K562 (cell line): Measurements from ENCODE around the gene NMT1. TPM values are rescaled to one million over a fixed set of nuclear protein-coding genes. Genes with fewer than 3 reads are reported as not detected.
A peak's percentile ranks its signal among the peaks of the same experiment; 100 is the strongest.

ENCODE experiments used
- ATAC-seq: fragments of 200-7000 bp; cut with Tn5 transposase; 3 replicates; pipeline ENCODE4 v1.9.1; 2020; ENCODE audit warnings: moderate library complexity
- BruUV-seq: library from RNA; stranded (reverse); fragments of 400-500 nt; replicated peaks from 2 replicates; lab custom pipeline; 2021; lab: Mats Ljungman, UMichigan
- CTCF ChIA-PET: fragments of 300-600 bp; formaldehyde crosslinking; extraction: SDS; loops from one replicate; lab custom pipeline; 2021; ENCODE audit warnings: low intra/inter-chr PET ratio; lab: Yijun Ruan, JAX
- POLR2A ChIA-PET: fragments of 300-600, 350-650 bp; sonication (Branson Sonifier 250); formaldehyde crosslinking; extraction: SDS; loops from one replicate; lab custom pipeline; 2021; ENCODE audit warnings: antibody characterized with exemption, inconsistent platforms; lab: Yijun Ruan, JAX
- DNase-seq, 4 experiments: peaks; one replicate each; pipeline versions ENCODE4 v3.0.0 to v3.0.0-alpha.2; 2011 to 2018; ENCODE audit warnings: low spot score in 3 of 4, mixed read lengths in 3 of 4; ENCODE audit errors: extremely low read depth in 1 of 4
- FAIRE-seq: peaks from 2 replicates; lab custom pipeline; 2011; peaks lifted over from hg19 to GRCh38; lab: Jason Lieb, UNC
- H2AFZ ChIP-seq: 2 replicates; pipeline ENCODE4 v1.6.0; 2011; ENCODE audit warnings: low read depth, low read length, control low read depth, inconsistent platforms
- H3K27ac ChIP-seq: fragments of 200-600 bp; 3 replicates; pipeline ENCODE4 v1.8.0; 2011; ENCODE audit warnings: low read depth, mild to moderate bottlenecking, control low read depth, inconsistent platforms, low read length, moderate library complexity, mixed read lengths; ENCODE audit errors: extremely low read depth
- H3K27me3 ChIP-seq, 2 experiments: fragments of 300-600 bp in 1 of 2; 2 replicates in 1 of 2; 3 replicates in 1 of 2; pipeline versions ENCODE4 v1.6.0 to v1.8.0; 2011; ENCODE audit warnings: inconsistent platforms in 2 of 2, low read length in 2 of 2, mild to moderate bottlenecking in 1 of 2, mixed read lengths in 1 of 2, moderate library complexity in 1 of 2; ENCODE audit not compliant: control insufficient read depth in 2 of 2, insufficient read depth in 2 of 2
- H3K36me3 ChIP-seq: fragments of 300-600 bp; 3 replicates; pipeline ENCODE4 v1.8.0; 2011; ENCODE audit warnings: mild to moderate bottlenecking, low read length, inconsistent platforms; ENCODE audit not compliant: control insufficient read depth, insufficient read depth
- H3K4me1 ChIP-seq, 2 experiments: fragments of 200-600 bp in 1 of 2; replicated peaks in 1 of 2; 2 replicates in 1 of 2; 3 replicates in 1 of 2; pipeline versions ENCODE4 v1.5.1 to v1.8.0; 2011; ENCODE audit warnings: inconsistent platforms in 2 of 2, low read length in 2 of 2, mild to moderate bottlenecking in 1 of 2, mixed read lengths in 1 of 2, moderate library complexity in 1 of 2; ENCODE audit not compliant: control insufficient read depth in 2 of 2, insufficient read depth in 2 of 2
- H3K4me2 ChIP-seq: 2 replicates; pipeline ENCODE4 v1.6.1; 2011; ENCODE audit warnings: low read length, control low read depth, inconsistent platforms, mixed read lengths; ENCODE audit not compliant: insufficient read depth
- H3K4me3 ChIP-seq: fragments of 200-600 bp; sonication (generic), shearing (Covaris generic); 2 replicates; pipeline ENCODE4 v1.5.1; 2016; ENCODE audit warnings: control low read depth, inconsistent platforms
- H3K79me2 ChIP-seq: fragments of 200-600 bp; 3 replicates; pipeline ENCODE4 v1.8.0; 2011; ENCODE audit warnings: low read length, inconsistent platforms; ENCODE audit not compliant: control insufficient read depth, insufficient read depth
- H3K9ac ChIP-seq, 2 experiments: 2 replicates each; pipeline versions ENCODE4 v1.6.0 to v1.6.1; 2011; ENCODE audit warnings: low read depth in 2 of 2, low read length in 2 of 2, control low read depth in 1 of 2, inconsistent platforms in 1 of 2, mild to moderate bottlenecking in 1 of 2, mixed read lengths in 1 of 2; ENCODE audit not compliant: insufficient read depth in 1 of 2
- H3K9me1 ChIP-seq: one replicate; pipeline ENCODE4 v1.6.0; 2011; ENCODE audit warnings: inconsistent platforms, mild to moderate bottlenecking, low read length, moderate library complexity; ENCODE audit not compliant: control insufficient read depth, insufficient read depth
- H3K9me3 ChIP-seq: replicated peaks from 2 replicates; pipeline ENCODE4 v1.5.1; 2011; ENCODE audit warnings: low read depth, low read length, inconsistent platforms; ENCODE audit not compliant: control insufficient read depth, insufficient read depth
- H4K20me1 ChIP-seq: replicated peaks from 2 replicates; pipeline ENCODE4 v1.6.1; 2011; ENCODE audit warnings: low read length, inconsistent platforms, mixed read lengths; ENCODE audit not compliant: control insufficient read depth, insufficient read depth
- BMI1 ChIP-seq: fragments of 150-350 bp; IDR thresholded peaks from 2 replicates; pipeline ENCODE4 v1.6.1; 2014; ENCODE audit warnings: low read length
- HDAC6 ChIP-seq: IDR thresholded peaks from 2 replicates; pipeline ENCODE4 v1.6.1; 2012; ENCODE audit warnings: low read depth, mild to moderate bottlenecking, control low read depth, inconsistent platforms, low read length, moderate library complexity
- POLR2G ChIP-seq: fragments of 200-400 bp; formaldehyde crosslinking; IDR thresholded peaks from 2 replicates; pipeline ENCODE4 v1.6.1; 2017; ENCODE audit warnings: low read depth, mild to moderate bottlenecking, antibody characterized with exemption, low read length, moderate library complexity
- SP2 ChIP-seq: IDR thresholded peaks from 2 replicates; pipeline ENCODE4 v1.6.1; 2011; ENCODE audit warnings: mild to moderate bottlenecking, low read depth, low read length, moderate library complexity; ENCODE audit not compliant: poor library complexity, severe bottlenecking; ENCODE audit errors: extremely low read depth
- TCFL5 ChIP-seq: fragments of 250-450 bp; sonication (Bioruptor Pico); conservative IDR thresholded peaks from 2 replicates; pipeline ENCODE4 v1.6.1; 2021; ENCODE audit warnings: mild to moderate bottlenecking, moderate library complexity, matching md5 sums
- U2AF2 ChIP-seq: fragments of 200-400 bp; formaldehyde crosslinking; optimal IDR thresholded peaks from 2 replicates; pipeline ENCODE3; 2017; ENCODE audit warnings: low read depth, mild to moderate bottlenecking, low read length
- WGBS: fragments of 100-300 bp; shearing (Covaris generic); methylation state at CpG from one replicate; pipeline ENCODE4 v1.1.6; 2016; ENCODE audit warnings: low coverage, mixed read lengths; ENCODE audit not compliant: insufficient coverage; ENCODE audit errors: missing lambda C conversion rate; 5-methylcytosine and 5-hydroxymethylcytosine counted together
- in situ Hi-C: fragments of 300-500 bp; cut with MboI; formaldehyde crosslinking; loops from 4 replicates; pipeline ENCODE4 v1.15.0; 2018; ENCODE audit warnings: inconsistent platforms, mixed read lengths
- intact Hi-C: fragments of 100-400 bp; cut with micrococcal nuclease; formaldehyde crosslinking; loops from 2 replicates; pipeline ENCODE4 v1.14.2; 2022
- polyA plus RNA-seq, 8 experiments: library from polyadenylated mRNA; depleted of rRNA in 4 of 8; stranded (reverse) in 5 of 8; unstranded in 3 of 8; fragments of >200 nt; fragmentation: Nextera tagmentation in 2 of 8; fragmentation: Illumina TruSeq in 1 of 8; extraction: Ambion mirVana in 2 of 8; extraction: Trizol in 1 of 8; gene quantifications; 2 replicates each; pipeline versions ENCODE4 v1.2.1 to v1.2.3, GENCODE V29; 2011 to 2014; ENCODE audit warnings: inconsistent platforms in 1 of 8, missing spikeins in 1 of 8
- total RNA-seq, 7 experiments: library from RNA; depleted of rRNA in 6 of 7; stranded (reverse); fragments of >200 nt in 6 of 7; fragmentation: Illumina TruSeq in 2 of 7; extraction: Trizol in 2 of 7; gene quantifications; 2 replicates each; pipeline versions ENCODE4 v1.2.1 to v1.2.3, GENCODE V29; 2011 to 2021; ENCODE audit warnings: low replicate concordance in 1 of 7
- TF ChIP-seq, protein P1 (sequence below): fragments of 250-450 bp; sonication (Bioruptor Pico); IDR thresholded peaks from 2 replicates; pipeline ENCODE4 v1.5.0; 2021
- TF ChIP-seq, protein P2 (sequence below): sonication (generic); formaldehyde crosslinking; IDR thresholded peaks from 2 replicates; pipeline ENCODE4 v1.8.0; 2022; ENCODE audit warnings: mild to moderate bottlenecking, missing genetic modification reagents

The NMT1 gene
- total and polyA plus RNA-seq, 9 of the 15 experiments (the other 6 are each of a cell fraction or from before 2014, with no cell fraction given): 86.7 to 569 (median 213) TPM

DNA sequence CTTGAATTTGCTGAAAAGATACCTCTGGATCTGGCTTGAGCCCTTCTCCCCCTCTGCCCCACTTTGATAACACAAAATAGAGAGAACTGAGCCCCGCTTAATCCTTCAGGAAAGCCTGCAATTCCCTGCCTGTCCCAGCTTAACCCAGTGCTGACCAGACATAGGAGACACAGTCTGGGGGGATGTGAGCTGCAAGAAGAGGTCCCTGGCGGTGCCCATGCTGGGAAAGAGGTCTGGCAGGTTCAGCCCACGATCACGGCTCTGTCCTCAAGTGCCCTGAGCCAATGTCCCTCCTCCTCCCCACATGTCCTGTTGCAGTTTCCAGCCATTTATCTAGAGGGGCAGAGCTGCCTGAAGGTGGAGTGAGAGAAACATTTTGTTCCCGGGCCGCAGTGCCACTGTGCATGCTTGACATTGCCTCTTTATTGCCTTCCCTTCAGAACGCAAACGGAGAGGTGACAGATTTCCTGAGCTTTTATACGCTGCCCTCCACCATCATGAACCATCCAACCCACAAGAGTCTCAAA is 42.2 kb downstream of the NMT1 start:
- CTCF ChIA-PET: no interaction called here
- BruUV-seq: no TSS peak
- no peaks in the 10 kb centered on the region for H3K9me3 ChIP-seq
- H3K27ac ChIP-seq: no peak overlapping the region
- no peaks in the 10 kb centered on the region for H3K9me1 ChIP-seq
- intact Hi-C loops: no loop called here
- in situ Hi-C loops: no loop called here
- no peak overlapping the region for H2AFZ ChIP-seq
- no peaks in the 10 kb centered on the region for H3K27me3 ChIP-seq
- peaks cover 94% of the 10 kb centered on the region for H3K36me3 ChIP-seq
- no peak overlapping the region for H3K9ac ChIP-seq
- POLR2A ChIA-PET: interaction anchor here (0.5 to 1.8 kb wide), 6 partner anchors 9 to 199 kb away, joined by 3 to 5 read pairs (median 3); no protein-coding TSS in a partner anchor
- H3K4me3 ChIP-seq: no peak overlapping the region
- no peak overlapping the region for H3K4me2 ChIP-seq
- no peak for ATAC-seq
- no peaks in the 10 kb centered on the region for H3K4me1 ChIP-seq
- no peak for FAIRE-seq
- H3K79me2 ChIP-seq: no peaks in the 10 kb centered on the region
- 94% methylated on average over 8 of the region's 9 CpGs for WGBS
- H4K20me1 ChIP-seq: peaks cover 13% of the 10 kb centered on the region
- no peak for TF ChIP-seq BMI1
- TF ChIP-seq POLR2G: 0 out of 2 replicates have a peak, but pooled peaks have one; percentile 3
- no peak for TF ChIP-seq SP2
- TF ChIP-seq U2AF2: no peak
- no peak for TF ChIP-seq TCFL5 (CRISPR knock-in tag)
- TF ChIP-seq HDAC6: no peak
- TF ChIP-seq, protein P1, sequence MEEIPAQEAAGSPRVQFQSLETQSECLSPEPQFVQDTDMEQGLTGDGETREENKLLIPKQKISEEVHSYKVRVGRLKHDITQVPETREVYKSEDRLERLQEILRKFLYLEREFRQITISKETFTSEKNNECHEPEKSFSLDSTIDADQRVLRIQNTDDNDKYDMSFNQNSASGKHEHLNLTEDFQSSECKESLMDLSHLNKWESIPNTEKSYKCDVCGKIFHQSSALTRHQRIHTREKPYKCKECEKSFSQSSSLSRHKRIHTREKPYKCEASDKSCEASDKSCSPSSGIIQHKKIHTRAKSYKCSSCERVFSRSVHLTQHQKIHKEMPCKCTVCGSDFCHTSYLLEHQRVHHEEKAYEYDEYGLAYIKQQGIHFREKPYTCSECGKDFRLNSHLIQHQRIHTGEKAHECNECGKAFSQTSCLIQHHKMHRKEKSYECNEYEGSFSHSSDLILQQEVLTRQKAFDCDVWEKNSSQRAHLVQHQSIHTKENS (CRISPR knock-in tag): no peak
- TF ChIP-seq, protein P2, sequence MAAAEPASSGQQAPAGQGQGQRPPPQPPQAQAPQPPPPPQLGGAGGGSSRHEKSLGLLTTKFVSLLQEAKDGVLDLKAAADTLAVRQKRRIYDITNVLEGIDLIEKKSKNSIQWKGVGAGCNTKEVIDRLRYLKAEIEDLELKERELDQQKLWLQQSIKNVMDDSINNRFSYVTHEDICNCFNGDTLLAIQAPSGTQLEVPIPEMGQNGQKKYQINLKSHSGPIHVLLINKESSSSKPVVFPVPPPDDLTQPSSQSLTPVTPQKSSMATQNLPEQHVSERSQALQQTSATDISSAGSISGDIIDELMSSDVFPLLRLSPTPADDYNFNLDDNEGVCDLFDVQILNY (CRISPR knock-in tag): no peak
- TF ChIP-seq, all 486 proteins: peak for 1
- no peak for DNase-seq
